ENCODE measurements around the gene HS3ST2.
A peak's percentile ranks its signal among the peaks of the same experiment; 100 is the strongest.

Gene HS3ST2

DNA sequence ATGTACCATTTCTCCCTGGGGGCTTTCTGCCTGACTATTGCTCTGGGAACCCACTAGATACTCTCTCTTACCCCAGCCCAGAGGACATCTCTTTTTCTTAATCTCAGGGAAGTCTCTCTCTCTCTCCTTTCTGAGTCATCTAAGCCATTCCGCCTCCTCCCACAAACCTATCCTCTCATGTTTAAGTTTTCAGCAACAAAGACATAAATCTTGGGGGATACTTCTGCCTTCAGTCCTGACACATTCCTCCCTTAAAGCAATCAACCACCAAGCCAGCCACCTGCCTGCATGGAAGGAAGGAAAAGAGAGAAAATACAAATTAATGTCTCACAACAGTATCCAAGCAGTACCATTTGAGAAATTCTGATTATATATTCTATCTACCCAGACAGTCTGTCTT lies 128.8 kb downstream of the HS3ST2 start:
- Histone ChIP-seq H3K4me2 (peak overlapping the region in 1 of 11 experiments; percentile 28; a peak in 2 of 22 replicates), H3K27me3 (peaks cover 0 to 1% (median 0%) of the 10 kb centered on the region in 11 experiments; a peak in 2 of 22 replicates), H3K27ac (no peak overlapping the region), H3K9ac (no peak overlapping the region), H3K4me3 (no peak overlapping the region), H3K4me1 (peaks cover 0 to 44% (median 0%) of the 10 kb centered on the region in 10 experiments; a peak in 4 of 20 replicates), H3K36me3 (no peaks in the 10 kb centered on the region), H3K9me3 (replicated peaks in 1 of 11) (no peaks in the 10 kb centered on the region), H4K20me1 (no peaks in the 10 kb centered on the region)
- no peak for TF ChIP-seq Cebpa-rat (IDR thresholded peaks at IDR 0.05)

DNA sequence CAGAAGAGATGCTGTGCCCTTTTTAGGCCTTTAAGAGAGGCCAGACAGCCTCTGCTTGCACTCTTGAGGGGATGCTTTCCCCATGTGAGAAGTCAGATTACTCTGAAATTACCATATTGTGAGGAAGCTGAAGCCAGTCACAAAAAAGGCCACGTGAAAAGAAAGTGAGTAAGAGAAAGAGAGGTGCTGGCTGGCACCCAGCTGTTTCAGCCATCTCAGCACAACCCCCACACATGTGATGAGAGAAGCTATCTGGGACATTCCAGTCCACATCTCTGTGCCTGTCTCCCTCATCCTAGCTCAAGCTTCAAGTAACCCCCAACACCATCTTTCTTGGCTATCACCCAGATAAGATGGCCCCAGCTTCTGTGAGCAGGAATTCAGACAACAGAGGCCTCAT lies 131.4 kb downstream of the HS3ST2 start:
- Histone ChIP-seq H3K9ac (no peak overlapping the region), H3K4me1 (peaks cover 0 to 30% (median 0%) of the 10 kb centered on the region in 10 experiments; a peak in 4 of 20 replicates), H3K27me3 (peaks cover 0 to 10% (median 4%) of the 10 kb centered on the region in 11 experiments; a peak in 7 of 22 replicates), H3K9me3 (replicated peaks in 1 of 11) (no peaks in the 10 kb centered on the region), H3K27ac (no peak overlapping the region), H3K4me2 (peak overlapping the region in 2 of 11 experiments; percentile 27 to 37; a peak in 3 of 22 replicates), H4K20me1 (no peaks in the 10 kb centered on the region), H3K4me3 (no peak overlapping the region), H3K36me3 (no peaks in the 10 kb centered on the region)
- TF ChIP-seq Cebpa-rat (IDR thresholded peaks at IDR 0.05), result no peak

GRCh38 chr16:22946433-22946832 lies 132.5 kb downstream of the HS3ST2 start:
- no peak overlapping the region for H3K4me3 ChIP-seq
- no peak overlapping the region for H3K9ac ChIP-seq
- no peak for TF ChIP-seq Cebpa-rat (IDR thresholded peaks at IDR 0.05)
- no peak overlapping the region for H3K27ac ChIP-seq
- no peaks in the 10 kb centered on the region for H3K36me3 ChIP-seq
- no peaks in the 10 kb centered on the region for H4K20me1 ChIP-seq
- peak overlapping the region in 2 of 11 experiments; percentile 32 to 39; a peak in 4 of 22 replicates for H3K4me2 ChIP-seq
- peaks cover 0 to 30% (median 0%) of the 10 kb centered on the region in 10 experiments; a peak in 4 of 20 replicates for H3K4me1 ChIP-seq
- H3K27me3 ChIP-seq, result peaks cover 0 to 10% (median 4%) of the 10 kb centered on the region in 11 experiments; a peak in 7 of 22 replicates
- H3K9me3 ChIP-seq (replicated peaks in 1 of 11), result no peaks in the 10 kb centered on the region

DNA sequence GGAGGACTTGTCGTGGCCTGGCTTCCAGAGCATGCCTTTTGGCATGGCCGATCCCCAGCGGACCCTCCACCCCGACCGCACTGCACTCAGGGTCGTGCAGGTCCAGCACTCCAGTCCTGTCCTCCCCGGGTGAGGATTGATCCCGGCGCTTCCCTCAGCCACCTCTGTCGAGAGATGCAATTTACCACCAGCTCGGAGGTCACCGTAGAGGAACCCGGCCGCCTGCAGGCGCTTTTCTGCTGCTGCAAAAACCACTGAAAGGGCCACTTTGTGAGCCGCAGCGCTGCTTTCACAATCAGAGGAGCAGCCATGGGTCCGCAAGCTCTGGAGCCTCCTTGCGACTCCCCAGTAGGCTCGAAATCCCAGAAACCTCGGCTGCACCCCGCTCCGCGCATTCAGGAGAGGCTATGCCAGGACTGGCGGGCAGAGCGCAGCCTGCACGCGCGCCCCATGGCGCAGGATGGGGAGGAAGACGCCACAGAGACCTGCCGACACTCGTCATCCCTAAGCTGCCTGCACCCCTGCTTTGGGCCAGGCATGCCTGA lies 134.2 kb downstream of the HS3ST2 start:
- H3K9ac ChIP-seq, result no peak overlapping the region
- H4K20me1 ChIP-seq, result no peaks in the 10 kb centered on the region
- TF ChIP-seq Cebpa-rat (IDR thresholded peaks at IDR 0.05), result no peak
- H3K4me1 ChIP-seq, result peaks cover 0 to 23% (median 0%) of the 10 kb centered on the region in 10 experiments; a peak in 4 of 20 replicates
- H3K4me3 ChIP-seq, result no peak overlapping the region
- no peak overlapping the region for H3K27ac ChIP-seq
- peak overlapping the region in 2 of 11 experiments; percentile 38 to 58; a peak in 2 of 22 replicates for H3K4me2 ChIP-seq
- H3K9me3 ChIP-seq (replicated peaks in 1 of 11), result no peaks in the 10 kb centered on the region
- no peaks in the 10 kb centered on the region for H3K36me3 ChIP-seq
- peaks cover 0 to 10% (median 4%) of the 10 kb centered on the region in 11 experiments; a peak in 7 of 22 replicates for H3K27me3 ChIP-seq

DNA sequence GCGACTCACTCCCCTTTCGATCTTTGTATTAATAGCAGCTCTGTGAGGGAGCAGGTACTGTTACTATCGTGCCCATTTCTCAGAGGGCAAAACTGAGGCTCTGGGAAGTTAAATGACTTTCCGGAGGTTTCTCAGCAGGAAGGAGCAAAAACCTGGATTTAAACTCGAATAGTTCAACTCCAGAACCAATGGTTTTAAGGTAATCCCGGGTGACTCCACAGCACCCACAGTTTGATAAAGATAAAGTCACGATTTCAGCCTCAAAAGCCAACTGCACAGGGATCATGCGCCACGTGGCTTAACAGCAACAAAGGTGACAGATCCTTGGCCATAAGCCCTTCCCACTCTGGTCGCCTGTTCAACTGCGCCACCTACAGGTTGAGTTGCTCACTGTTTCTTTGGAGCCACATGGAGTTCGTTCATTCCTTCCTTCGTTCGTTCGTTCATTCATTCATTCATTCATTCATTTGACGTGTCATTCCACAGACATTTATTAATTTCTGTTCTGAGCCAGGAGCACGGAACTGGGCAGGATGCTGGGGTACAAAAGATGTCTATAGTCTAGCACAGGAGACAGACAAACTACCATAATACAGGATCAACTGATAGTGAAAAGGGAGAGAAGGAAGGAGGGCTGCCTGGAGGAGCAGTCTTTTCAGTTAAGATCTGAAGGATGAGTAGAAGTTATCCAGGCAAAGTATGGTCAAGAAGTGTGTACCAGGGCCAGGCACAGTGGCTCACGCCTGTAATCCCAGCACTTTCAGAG lies 134.8 kb downstream of the HS3ST2 start:
- H4K20me1 ChIP-seq, result no peaks in the 10 kb centered on the region
- no peak overlapping the region for H3K4me3 ChIP-seq
- no peaks in the 10 kb centered on the region for H3K36me3 ChIP-seq
- H3K4me2 ChIP-seq, result peak overlapping the region in 2 of 11 experiments; percentile 38 to 58; a peak in 2 of 22 replicates
- peaks cover 0 to 23% (median 0%) of the 10 kb centered on the region in 10 experiments; a peak in 4 of 20 replicates for H3K4me1 ChIP-seq
- TF ChIP-seq Cebpa-rat (IDR thresholded peaks at IDR 0.05), result no peak
- no peak overlapping the region for H3K9ac ChIP-seq
- H3K9me3 ChIP-seq (replicated peaks in 1 of 11), result no peaks in the 10 kb centered on the region
- no peak overlapping the region for H3K27ac ChIP-seq
- peaks cover 0 to 10% (median 4%) of the 10 kb centered on the region in 11 experiments; a peak in 7 of 22 replicates for H3K27me3 ChIP-seq

GRCh38 chr16:22955461-22956070 lies 141.6 kb downstream of the HS3ST2 start:
- TF ChIP-seq Cebpa-rat (IDR thresholded peaks at IDR 0.05), result no peak
- Histone ChIP-seq H3K4me2 (no peak overlapping the region), H3K27me3 (no peaks in the 10 kb centered on the region), H3K9ac (no peak overlapping the region), H3K27ac (no peak overlapping the region), H3K9me3 (replicated peaks in 1 of 11) (no peaks in the 10 kb centered on the region), H3K36me3 (no peaks in the 10 kb centered on the region), H3K4me1 (peaks cover 0 to 14% (median 0%) of the 10 kb centered on the region in 10 experiments; a peak in 4 of 20 replicates), H3K4me3 (no peak overlapping the region), H4K20me1 (no peaks in the 10 kb centered on the region)

GRCh38 chr16:22961206-22961605 lies 147.2 kb downstream of the HS3ST2 start:
- Histone ChIP-seq H4K20me1 (no peaks in the 10 kb centered on the region), H3K9me3 (replicated peaks in 1 of 11) (peaks cover 0 to 14% (median 4%) of the 10 kb centered on the region in 11 experiments; a peak in 3 of 22 replicates), H3K36me3 (no peaks in the 10 kb centered on the region), H3K27me3 (no peaks in the 10 kb centered on the region), H3K4me3 (no peak overlapping the region), H3K4me2 (no peak overlapping the region), H3K9ac (no peak overlapping the region), H3K4me1 (peaks cover 0 to 14% (median 0%) of the 10 kb centered on the region in 10 experiments; a peak in 4 of 20 replicates), H3K27ac (no peak overlapping the region)
- TF ChIP-seq Cebpa-rat (IDR thresholded peaks at IDR 0.05), result no peak

DNA sequence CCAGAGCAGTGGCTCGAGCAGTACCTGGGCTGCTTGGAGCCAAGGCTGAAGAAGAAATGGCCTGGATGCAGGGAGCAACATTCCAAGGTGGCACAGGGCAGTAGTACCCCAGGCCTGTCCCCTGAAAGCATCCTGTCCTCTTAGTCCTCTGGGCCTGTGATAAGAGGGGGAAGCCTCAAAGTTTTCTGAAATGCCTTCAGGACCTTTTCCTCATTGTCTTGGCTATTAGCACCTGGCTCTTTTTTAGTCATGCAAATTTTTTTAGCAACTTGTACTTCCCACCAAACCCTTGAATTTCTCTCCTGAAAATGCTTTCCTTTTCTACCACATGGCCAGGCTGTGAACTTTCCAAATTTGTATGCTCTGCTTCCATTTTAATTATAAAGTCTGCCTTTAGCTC lies 148.9 kb downstream of the HS3ST2 start:
- H3K4me2 ChIP-seq, result no peak overlapping the region
- H3K27me3 ChIP-seq, result no peaks in the 10 kb centered on the region
- TF ChIP-seq Cebpa-rat (IDR thresholded peaks at IDR 0.05), result no peak
- peaks cover 0 to 14% (median 4%) of the 10 kb centered on the region in 11 experiments; a peak in 3 of 22 replicates for H3K9me3 ChIP-seq (replicated peaks in 1 of 11)
- peaks cover 0 to 14% (median 0%) of the 10 kb centered on the region in 10 experiments; a peak in 4 of 20 replicates for H3K4me1 ChIP-seq
- no peak overlapping the region for H3K4me3 ChIP-seq
- no peaks in the 10 kb centered on the region for H3K36me3 ChIP-seq
- no peak overlapping the region for H3K27ac ChIP-seq
- no peak overlapping the region for H3K9ac ChIP-seq
- H4K20me1 ChIP-seq, result no peaks in the 10 kb centered on the region

All from BLaER1 treated with 17β-estradiol and CSF1 and Interleukin-3, amounts not matched to agents 10 nM and 100 nM (cell line).